GM18873 (cell line): ENCODE data around the gene IDH3G.
"Not testable (repeated sequence)": the region's sequence is repeated elsewhere in the genome, so short reads cannot be mapped to it uniquely, and the experiment has no call there.

ENCODE experiments used
- ATAC-seq: cut with Tn5 transposase; IDR thresholded peaks from one replicate; pipeline ENCODE4 v1.9.1; 2021; ENCODE audit warnings: mild to moderate bottlenecking, moderate library complexity, moderate number of reproducible peaks; ENCODE audit not compliant: unreplicated experiment, low FRiP score

IDH3G gene

DNA sequence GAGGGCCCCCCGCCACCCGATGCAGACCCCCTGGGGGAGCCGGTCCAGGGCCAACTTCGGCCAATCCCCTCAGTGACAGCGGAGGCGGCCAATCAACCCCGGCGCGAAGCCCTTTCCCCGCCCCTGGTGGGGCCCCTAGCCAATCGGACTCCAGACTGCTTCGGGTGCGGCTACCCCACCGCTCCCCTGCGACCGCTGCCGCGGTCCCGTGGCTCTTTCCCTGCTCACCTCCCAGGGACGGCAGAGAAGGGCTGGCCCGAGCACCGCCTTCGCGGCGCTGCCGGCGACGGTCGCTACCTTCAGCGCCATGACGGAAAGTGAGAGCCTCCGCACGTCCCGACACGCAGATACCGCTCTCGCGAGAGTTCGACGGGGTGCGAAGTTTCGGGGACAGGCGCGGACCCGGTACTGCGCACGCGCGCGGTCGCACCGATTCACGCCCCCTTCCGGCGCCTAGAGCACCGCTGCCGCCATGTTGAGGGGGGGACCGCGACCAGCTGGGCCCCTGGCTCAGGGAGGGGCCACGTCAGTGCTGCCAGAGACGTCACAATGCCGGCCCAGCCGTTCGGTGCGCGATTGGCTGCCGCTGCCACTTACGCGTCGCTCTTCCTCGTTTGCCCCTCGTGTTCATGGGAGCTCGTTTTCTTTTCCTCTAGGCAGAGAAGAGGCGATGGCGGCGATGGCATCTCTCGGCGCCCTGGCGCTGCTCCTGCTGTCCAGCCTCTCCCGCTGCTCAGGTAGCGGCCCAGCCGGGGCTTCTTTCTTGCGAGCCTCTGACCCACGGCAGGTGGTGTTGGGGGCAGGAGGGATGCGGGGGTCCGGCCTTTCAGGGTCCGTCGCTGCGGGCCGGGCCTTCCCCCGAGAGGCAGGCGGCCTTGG lies at the start of gene IDH3G, which contains the start of gene SSR4:
IDH3G (minus strand) TSS at position 358 of the 879 bp plus-strand sequence; CDS start at position 309, 49 bp downstream.
SSR4 (plus strand) TSS at position 651 of the 879 bp plus-strand sequence; CDS start at position 671, 20 bp downstream.
- peak; percentile 85 for ATAC-seq

GRCh38 chrX:153836921-153837320 lies 42.7 kb upstream of the IDH3G start:
- no peak for ATAC-seq

- ATAC-seq, result no peak
These were observed 38.6 kb upstream of the IDH3G start for GRCh38 chrX:153832728-153833127.

GRCh38 chrX:153831429-153832150 lies 37.4 kb upstream of the IDH3G start:
- no peak for ATAC-seq

DNA sequence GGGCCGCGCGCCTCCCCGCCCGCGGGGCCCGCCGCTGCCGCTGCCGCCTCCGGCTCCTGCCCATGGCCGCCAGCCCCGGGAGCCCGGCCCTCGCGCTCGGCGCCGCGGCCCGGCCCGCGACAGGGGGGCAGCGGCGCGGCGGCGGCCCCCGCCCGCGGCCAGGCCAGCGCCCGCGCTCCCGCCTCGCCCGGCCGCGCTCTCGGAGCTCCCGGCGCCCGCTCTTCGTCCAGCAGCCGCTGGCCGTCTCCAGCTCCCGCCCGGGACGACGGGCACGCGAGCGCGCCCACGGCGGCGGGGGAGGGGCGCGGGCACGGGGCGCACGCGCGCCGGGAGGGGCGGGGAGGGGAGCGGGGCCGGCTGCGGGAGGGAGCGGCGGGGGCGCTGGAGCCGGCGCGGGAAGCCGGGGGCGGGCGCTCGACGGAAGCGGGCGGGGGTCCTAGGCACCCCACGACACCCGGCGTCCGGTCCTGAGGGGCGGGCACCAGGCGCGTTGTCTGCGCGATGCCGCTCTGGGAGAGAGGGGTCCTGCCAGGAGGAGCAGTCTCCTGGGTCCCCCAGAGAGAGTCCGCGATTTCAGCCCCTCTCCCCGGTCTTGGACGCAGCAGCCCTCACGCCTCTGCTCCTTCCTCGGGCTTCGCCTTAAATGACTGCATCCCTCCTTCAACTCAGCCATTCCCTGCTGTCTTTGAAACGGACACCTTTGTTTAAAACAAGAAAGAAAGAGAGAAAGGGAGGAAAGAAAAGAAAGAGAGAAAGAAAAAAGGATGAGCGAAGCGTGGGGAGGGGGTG lies 36.7 kb upstream of the IDH3G start:
- no peak for ATAC-seq

GRCh38 chrX:153829799-153830639 lies 35.8 kb upstream of the IDH3G start, which contains the start of gene PDZD4:
Gene PDZD4 (minus strand): TSS chrX:153830544. CDS start chrX:153830298, 246 bp downstream.
- no peak for ATAC-seq

- no peak for ATAC-seq
These were observed 35.3 kb upstream of the IDH3G start for GRCh38 chrX:153829549-153829798.

- ATAC-seq, result no peak
These were observed 34.8 kb upstream of the IDH3G start for GRCh38 chrX:153828723-153829548.

- no peak for ATAC-seq
These were observed 34.1 kb upstream of the IDH3G start for GRCh38 chrX:153828308-153828707.

- no peak for ATAC-seq
These were observed 33.7 kb upstream of the IDH3G start for GRCh38 chrX:153827903-153828302.

DNA sequence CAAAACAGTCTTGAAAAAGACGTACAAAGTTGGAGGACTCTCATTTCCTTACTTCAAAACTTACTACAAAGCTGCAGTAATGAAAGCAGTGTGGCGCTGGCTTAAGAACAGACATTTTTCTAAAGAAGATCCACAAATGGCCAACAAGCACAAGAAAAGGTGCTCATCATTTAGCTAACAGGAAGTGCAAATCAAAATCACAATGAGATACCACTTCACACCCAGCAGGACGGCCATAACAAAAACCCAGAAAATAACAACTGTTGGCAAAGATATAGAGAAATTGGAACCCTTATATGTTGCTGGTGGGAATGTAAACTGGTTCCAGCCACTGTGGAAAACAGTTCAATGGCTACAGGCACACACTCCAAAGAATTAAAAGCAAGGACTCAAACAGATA lies 32.8 kb upstream of the IDH3G start:
- no peak for ATAC-seq

- no peak for ATAC-seq
These were observed 30.9 kb upstream of the IDH3G start for GRCh38 chrX:153825042-153825441.

DNA sequence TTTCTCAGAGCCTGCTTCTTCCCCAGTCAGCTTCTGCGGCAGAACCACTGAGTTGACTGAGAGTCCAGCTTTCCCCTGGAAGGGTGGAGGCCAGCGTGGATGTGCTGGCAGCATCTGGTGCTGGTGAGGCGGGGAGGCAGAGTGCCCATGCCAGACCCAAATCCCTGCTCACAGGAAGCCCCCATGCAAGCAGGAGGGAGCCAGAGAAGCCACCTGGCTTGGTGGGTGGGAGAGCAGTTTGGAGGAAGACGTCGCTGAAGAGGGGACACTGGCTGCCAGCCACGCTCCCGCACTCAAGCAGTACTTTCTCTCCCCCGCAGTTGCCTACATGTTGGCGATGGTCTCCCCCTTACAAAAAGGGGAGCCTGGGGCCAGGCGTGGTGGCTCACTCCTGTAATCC lies 30.2 kb upstream of the IDH3G start:
- ATAC-seq, result no peak

- no peak for ATAC-seq
These were observed 26.9 kb upstream of the IDH3G start for GRCh38 chrX:153821066-153821465.

DNA sequence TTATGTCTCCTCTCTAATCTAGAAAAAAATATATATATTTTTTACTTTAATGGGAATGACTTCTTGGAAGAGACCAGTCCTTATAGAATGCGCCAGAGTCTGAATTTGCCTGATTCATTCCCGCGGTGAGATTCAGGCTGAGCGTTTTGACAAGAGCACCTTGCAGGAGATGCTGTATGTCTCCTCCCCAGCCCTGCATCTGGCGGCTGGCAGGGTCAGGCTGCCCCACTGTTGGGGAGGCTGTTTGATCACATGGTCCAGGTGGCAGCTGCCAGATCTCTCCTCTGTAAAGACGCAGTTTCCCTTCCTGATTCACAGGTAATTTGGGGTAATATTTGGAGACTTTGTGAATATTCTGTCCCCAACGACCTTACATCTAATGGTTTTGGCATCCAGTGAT lies 26.4 kb upstream of the IDH3G start:
- ATAC-seq, result no peak

- no peak for ATAC-seq
These were observed 25.3 kb upstream of the IDH3G start for GRCh38 chrX:153819384-153820040.

- no peak for ATAC-seq
These were observed 24.6 kb upstream of the IDH3G start for GRCh38 chrX:153818571-153819383.

DNA sequence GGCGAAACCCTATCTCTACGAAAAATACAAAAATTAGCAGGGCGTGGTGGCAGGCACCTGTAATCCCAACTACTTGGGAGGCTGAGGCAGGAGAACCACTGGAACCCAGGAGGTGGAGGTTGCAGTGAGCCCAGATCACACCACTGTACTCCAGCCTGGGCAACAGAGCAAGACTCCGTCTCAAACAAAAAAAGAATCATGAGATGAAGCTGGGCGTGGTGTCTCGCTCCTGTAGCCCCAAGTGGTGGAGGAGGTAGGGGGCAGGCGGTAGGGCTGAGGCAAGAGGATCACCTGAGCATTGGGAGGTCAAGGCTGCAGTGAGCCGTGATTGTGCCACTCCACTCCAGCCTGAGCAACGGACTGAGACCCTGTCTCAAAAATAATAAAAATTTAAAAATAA lies 23.9 kb upstream of the IDH3G start:
- ATAC-seq, result not testable (repeated sequence)
